Measurements from ENCODE around the gene RCAN1. TPM values are rescaled to one million over a fixed set of nuclear protein-coding genes. Genes with fewer than 3 reads are reported as not detected.
"Not testable (repeated sequence)": the region's sequence is repeated elsewhere in the genome, so short reads cannot be mapped to it uniquely, and the experiment has no call there.

Gene RCAN1
- polyA plus RNA-seq, 3 donors: 5.2 to 17.5 (median 15.1) TPM

DNA sequence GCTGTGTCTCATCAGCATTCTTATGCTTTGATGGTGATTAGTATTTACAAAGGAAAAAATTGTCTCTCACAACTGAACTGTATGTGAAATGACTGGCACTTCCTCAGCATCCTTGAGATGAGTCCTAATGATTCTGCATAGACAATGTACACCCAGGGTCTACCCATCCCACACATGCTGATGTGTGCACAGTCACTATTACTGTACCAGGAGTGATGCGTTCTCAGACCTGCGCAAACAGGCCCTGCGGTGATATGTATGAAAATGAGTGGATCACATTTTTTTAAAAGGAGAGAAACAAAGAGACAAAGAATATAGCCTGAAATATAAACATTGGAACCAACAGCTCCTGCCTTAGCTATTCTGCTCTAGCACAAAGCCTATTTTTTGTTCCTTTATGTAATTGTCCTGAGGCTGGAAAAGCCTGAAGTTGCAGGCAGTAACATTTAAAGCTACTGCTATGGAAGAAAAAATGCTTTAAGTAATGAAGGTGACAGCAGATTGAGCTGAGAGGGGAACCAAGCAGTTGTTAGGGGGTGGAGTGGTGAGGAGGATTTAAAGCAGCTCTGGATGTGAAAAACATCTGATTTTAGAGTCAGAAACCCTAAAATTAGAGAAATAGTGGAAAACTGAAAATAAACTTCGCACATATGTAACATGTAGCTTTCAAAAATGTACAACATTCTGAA, 5.5 kb downstream of the RCAN1 start:
- Mint-ChIP-seq H3K9me3 (peaks cover 0 to 3% (median 0%) of the 10 kb centered on the region in 7 donors), H3K36me3 (peaks cover 0 to 2% of the 10 kb centered on the region in 2 donors), H3K27ac (peak overlapping the region in 1 of 7 donors; percentile 50), H3K4me1 (peaks cover 33% of the 10 kb centered on the region), H3K27me3 (ENCODE audit: low read depth in 3 of 3) (peaks cover 0 to 5% (median 1%) of the 10 kb centered on the region in 3 donors), H3K4me3 (no peak overlapping the region)
- H3K79me2 ChIP-seq (ENCODE audit: insufficient read depth, low read length): peaks cover 79% of the 10 kb centered on the region
- peaks cover 16 to 24% of the 10 kb centered on the region in 2 donors for H3K4me1 ChIP-seq (ENCODE audit: control insufficient read depth in 1 of 2, insufficient read depth in 2 of 2, low read length in 2 of 2)
- no CpG with 5 or more reads among the region's 4 CpGs for WGBS (ENCODE audit: insufficient coverage)
- no peaks in the 10 kb centered on the region for H3K36me3 ChIP-seq (replicated peaks in 1 of 2; ENCODE audit: control insufficient read depth in 1 of 2, insufficient read depth in 2 of 2, low read length in 2 of 2)
- H3K27me3 ChIP-seq (ENCODE audit: control insufficient read depth in 2 of 2, insufficient read depth in 2 of 2, low read length in 2 of 2): no peaks in the 10 kb centered on the region
- no peak overlapping the region for H2AFZ ChIP-seq (ENCODE audit: insufficient read depth, low read depth, low read length, poor library complexity, severe bottlenecking)
- H3K27ac ChIP-seq (ENCODE audit: low read depth in 1 of 2, low read length in 2 of 2): no peak overlapping the region
- intact Hi-C loops (cut with micrococcal nuclease): no loop called here
- peaks cover 21% of the 10 kb centered on the region for H4K20me1 ChIP-seq (ENCODE audit: insufficient read depth, low read length)
- TF ChIP-seq, protein P1, sequence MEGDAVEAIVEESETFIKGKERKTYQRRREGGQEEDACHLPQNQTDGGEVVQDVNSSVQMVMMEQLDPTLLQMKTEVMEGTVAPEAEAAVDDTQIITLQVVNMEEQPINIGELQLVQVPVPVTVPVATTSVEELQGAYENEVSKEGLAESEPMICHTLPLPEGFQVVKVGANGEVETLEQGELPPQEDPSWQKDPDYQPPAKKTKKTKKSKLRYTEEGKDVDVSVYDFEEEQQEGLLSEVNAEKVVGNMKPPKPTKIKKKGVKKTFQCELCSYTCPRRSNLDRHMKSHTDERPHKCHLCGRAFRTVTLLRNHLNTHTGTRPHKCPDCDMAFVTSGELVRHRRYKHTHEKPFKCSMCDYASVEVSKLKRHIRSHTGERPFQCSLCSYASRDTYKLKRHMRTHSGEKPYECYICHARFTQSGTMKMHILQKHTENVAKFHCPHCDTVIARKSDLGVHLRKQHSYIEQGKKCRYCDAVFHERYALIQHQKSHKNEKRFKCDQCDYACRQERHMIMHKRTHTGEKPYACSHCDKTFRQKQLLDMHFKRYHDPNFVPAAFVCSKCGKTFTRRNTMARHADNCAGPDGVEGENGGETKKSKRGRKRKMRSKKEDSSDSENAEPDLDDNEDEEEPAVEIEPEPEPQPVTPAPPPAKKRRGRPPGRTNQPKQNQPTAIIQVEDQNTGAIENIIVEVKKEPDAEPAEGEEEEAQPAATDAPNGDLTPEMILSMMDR (IDR thresholded peaks at IDR 0.05): no peak
- DNase-seq: no peak
- no peaks in the 10 kb centered on the region for H3K9me3 ChIP-seq (replicated peaks in 1 of 2; ENCODE audit: control insufficient read depth in 1 of 2, insufficient read depth in 1 of 2, low read length in 2 of 2)
- no peak overlapping the region for H3K4me3 ChIP-seq (replicated peaks in 1 of 3; ENCODE audit: low read depth in 2 of 3, low read length in 3 of 3)
- no peak overlapping the region for H3K4me2 ChIP-seq (replicated peaks; ENCODE audit: extremely low read depth, low read length, poor library complexity, severe bottlenecking)
- H3K9ac ChIP-seq (ENCODE audit: insufficient read depth, low read length, poor library complexity, severe bottlenecking): no peak overlapping the region

DNA sequence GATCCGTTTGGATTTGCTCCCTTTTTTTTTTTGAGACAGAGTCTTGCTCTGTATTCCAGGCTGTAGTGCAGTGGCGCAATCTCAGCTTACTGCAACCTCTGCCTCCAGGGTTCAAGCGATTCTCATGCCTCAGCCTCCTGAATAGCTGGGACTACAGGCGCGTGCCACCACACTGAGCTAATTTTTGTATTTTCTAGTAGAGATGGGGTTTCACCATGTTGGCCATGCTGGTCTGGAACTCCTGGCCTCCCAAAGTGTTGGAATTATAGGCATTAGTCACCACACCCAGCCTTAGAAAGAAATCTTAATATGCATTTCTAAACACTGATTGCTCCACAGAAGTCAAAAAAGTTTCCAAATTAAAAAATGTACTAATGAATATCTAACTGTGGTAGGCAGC, 7.5 kb downstream of the RCAN1 start:
- WGBS (ENCODE audit: insufficient coverage): 100% methylated on average over 2 of the region's 5 CpGs
- intact Hi-C loops (cut with micrococcal nuclease): not testable (repeated sequence)

More for the DNA sequence above, 7.5 kb downstream of the RCAN1 start:
- not testable (repeated sequence) for H3K27ac ChIP-seq (ENCODE audit: low read depth in 1 of 2, low read length in 2 of 2); H2AFZ ChIP-seq (ENCODE audit: insufficient read depth, low read depth, low read length, poor library complexity, severe bottlenecking); DNase-seq; H3K9me3 ChIP-seq (replicated peaks in 1 of 2; ENCODE audit: control insufficient read depth in 1 of 2, insufficient read depth in 1 of 2, low read length in 2 of 2); H3K27me3 ChIP-seq (ENCODE audit: control insufficient read depth in 2 of 2, insufficient read depth in 2 of 2, low read length in 2 of 2); H3K36me3 Mint-ChIP-seq; H3K9ac ChIP-seq (ENCODE audit: insufficient read depth, low read length, poor library complexity, severe bottlenecking); H3K27me3 Mint-ChIP-seq (ENCODE audit: low read depth in 3 of 3); H3K27ac Mint-ChIP-seq; H3K4me1 ChIP-seq (ENCODE audit: control insufficient read depth in 1 of 2, insufficient read depth in 2 of 2, low read length in 2 of 2); H3K4me2 ChIP-seq (replicated peaks; ENCODE audit: extremely low read depth, low read length, poor library complexity, severe bottlenecking); H3K9me3 Mint-ChIP-seq; H3K4me3 Mint-ChIP-seq; H3K4me3 ChIP-seq (replicated peaks in 1 of 3; ENCODE audit: low read depth in 2 of 3, low read length in 3 of 3); H3K36me3 ChIP-seq (replicated peaks in 1 of 2; ENCODE audit: control insufficient read depth in 1 of 2, insufficient read depth in 2 of 2, low read length in 2 of 2)
- peaks cover 15% of the 10 kb centered on the region for H3K4me1 Mint-ChIP-seq
- peaks cover 59% of the 10 kb centered on the region for H3K79me2 ChIP-seq (ENCODE audit: insufficient read depth, low read length)
- peaks cover 24% of the 10 kb centered on the region for H4K20me1 ChIP-seq (ENCODE audit: insufficient read depth, low read length)
